Liver (tissue), 9 donors: ENCODE measurements around the gene ABCE1. TPM values are rescaled to one million over a fixed set of nuclear protein-coding genes. Genes with fewer than 3 reads are reported as not detected.

ENCODE experiments used
- DNase-seq: peaks from one replicate; pipeline ENCODE4 v3.0.0-alpha.2; 2017; ENCODE audit warnings: low spot score
- H3K27ac ChIP-seq, 2 donors: one replicate each; pipeline ENCODE4 v1.7.0; 2013; ENCODE audit warnings: inconsistent platforms in 2 of 2, low read length in 2 of 2, control low read depth in 1 of 2, low read depth in 1 of 2, mild to moderate bottlenecking in 1 of 2
- H3K27me3 ChIP-seq, 4 donors: one replicate each; pipeline versions ENCODE4 v1.6.1 to v1.7.0; 2013; ENCODE audit warnings: low read length in 3 of 4, inconsistent platforms in 1 of 4, mild to moderate bottlenecking in 1 of 4, moderate library complexity in 1 of 4; ENCODE audit not compliant: control insufficient read depth in 4 of 4, insufficient read depth in 4 of 4
- H3K36me3 ChIP-seq, 4 donors: one replicate each; pipeline versions ENCODE4 v1.6.1 to v1.7.0; 2013; ENCODE audit warnings: low read length in 3 of 4, mild to moderate bottlenecking in 3 of 4, low read depth in 1 of 4, moderate library complexity in 1 of 4; ENCODE audit not compliant: control insufficient read depth in 4 of 4, insufficient read depth in 3 of 4
- H3K4me1 ChIP-seq, 4 donors: one replicate each; pipeline versions ENCODE4 v1.6.1 to v1.7.0; 2013; ENCODE audit warnings: low read length in 3 of 4, mild to moderate bottlenecking in 3 of 4, moderate library complexity in 1 of 4; ENCODE audit not compliant: control insufficient read depth in 4 of 4, insufficient read depth in 4 of 4
- H3K4me3 ChIP-seq, 3 donors: one replicate each; pipeline versions ENCODE4 v1.6.1 to v1.7.0; 2013; ENCODE audit warnings: low read length in 3 of 3, control low read depth in 1 of 3, low read depth in 1 of 3, mild to moderate bottlenecking in 1 of 3
- H3K9ac ChIP-seq, 2 donors: one replicate each; pipeline ENCODE4 v1.7.0; 2013; ENCODE audit warnings: low read length in 2 of 2, mild to moderate bottlenecking in 2 of 2, moderate library complexity in 2 of 2, control low read depth in 1 of 2, low read depth in 1 of 2
- H3K9me3 ChIP-seq, 4 donors: one replicate each; pipeline versions ENCODE4 v1.6.1 to v1.7.0; 2013; ENCODE audit warnings: low read length in 3 of 4; ENCODE audit not compliant: control insufficient read depth in 4 of 4
- ATF3 ChIP-seq: IDR thresholded peaks from 2 replicates; pipeline ENCODE4 v1.6.1; 2016; ENCODE audit warnings: antibody characterized with exemption
- CTCF ChIP-seq: fragments of 150-350 bp; IDR thresholded peaks from 2 replicates; pipeline ENCODE4 v1.5.1; 2017; ENCODE audit warnings: improper control_type of control experiment, low read depth, low read length; ENCODE audit not compliant: missing input control
- EGR1 ChIP-seq, 2 donors: IDR thresholded peaks; 2 replicates each; pipeline ENCODE4 v1.6.1; 2016 to 2018; ENCODE audit warnings: antibody characterized with exemption in 2 of 2, low read depth in 2 of 2
- GABPA ChIP-seq, 2 donors: IDR thresholded peaks in 1 of 2; conservative IDR thresholded peaks in 1 of 2; 2 replicates each; pipeline ENCODE4 v1.6.1; 2016; ENCODE audit warnings: antibody characterized with exemption in 2 of 2, mild to moderate bottlenecking in 1 of 2, moderate library complexity in 1 of 2
- HNF4A ChIP-seq, 2 donors: conservative IDR thresholded peaks; 2 replicates each; pipeline ENCODE4 v1.6.1; 2016; ENCODE audit warnings: antibody characterized with exemption in 2 of 2, mild to moderate bottlenecking in 2 of 2
- MAX ChIP-seq: IDR thresholded peaks from 2 replicates; pipeline ENCODE4 v1.6.1; 2016; ENCODE audit warnings: antibody characterized with exemption
- NR2F2 ChIP-seq: IDR thresholded peaks from 2 replicates; pipeline ENCODE4 v1.6.1; 2016; ENCODE audit warnings: antibody characterized with exemption
- REST ChIP-seq: IDR thresholded peaks from 2 replicates; pipeline ENCODE4 v1.6.1; 2016; ENCODE audit warnings: antibody characterized with exemption, mild to moderate bottlenecking
- RXRA ChIP-seq, 2 donors: IDR thresholded peaks; 2 replicates each; pipeline ENCODE4 v1.6.1; 2017 to 2018; ENCODE audit warnings: antibody characterized with exemption in 2 of 2, mild to moderate bottlenecking in 1 of 2
- SP1 ChIP-seq: IDR thresholded peaks from 2 replicates; pipeline ENCODE4 v1.6.1; 2018; ENCODE audit warnings: antibody characterized with exemption, mild to moderate bottlenecking
- TAF1 ChIP-seq: conservative IDR thresholded peaks from 2 replicates; pipeline ENCODE4 v1.6.1; 2016; ENCODE audit warnings: antibody characterized with exemption, mild to moderate bottlenecking
- WGBS: extraction: QIAGEN DNeasy Blood & Tissue Kit; methylation state at CpG from one replicate; pipeline ENCODE4 v1.1.7; 2013; 5-methylcytosine and 5-hydroxymethylcytosine counted together
- polyA plus RNA-seq, 2 donors: library from polyadenylated mRNA; stranded (reverse) in 1 of 2; unstranded in 1 of 2; fragments of 200-250 nt in 1 of 2; fragments of >200 nt in 1 of 2; fragmentation: Nextera tagmentation in 1 of 2; extraction: Ambion mirVana in 1 of 2; gene quantifications; one replicate each; pipeline versions ENCODE4 v1.2.1 to v1.2.3, GENCODE V29; 2013 to 2015
- total RNA-seq, 2 donors: library from RNA; depleted of rRNA; stranded (reverse); fragments of >200 nt; gene quantifications; one replicate each; pipeline ENCODE4 v1.2.3, GENCODE V29; 2014
- donor health status: healthy.
- donor health status: healthy.
- donor health status: healthy.
- donor health status: healthy.
- donor health status: healthy.

The ABCE1 gene
- total and polyA plus RNA-seq, 4 donors, result 12.7 to 59.8 (median 31.0) TPM

- no peak for TF ChIP-seq HNF4A (conservative IDR thresholded peaks at IDR 0.05)
- no peaks in the 10 kb centered on the region for H3K9me3 ChIP-seq
- 92% methylated on average over 1 of the region's 1 CpG for WGBS
- DNase-seq, result no peak
- no peak overlapping the region for H3K27ac ChIP-seq
- no peaks in the 10 kb centered on the region for H3K27me3 ChIP-seq
- no peak overlapping the region for H3K4me3 ChIP-seq
- peaks cover 0 to 9% (median 3%) of the 10 kb centered on the region in 4 donors for H3K4me1 ChIP-seq
- peaks cover 7 to 20% (median 13%) of the 10 kb centered on the region in 4 donors for H3K36me3 ChIP-seq
- no peak overlapping the region for H3K9ac ChIP-seq
Observed at GRCh38 chr4:145170223-145170622, 72.1 kb downstream of the ABCE1 start.

GRCh38 chr4:145171911-145172310, 73.8 kb downstream of the ABCE1 start:
- TF ChIP-seq MAX (no peak), RXRA (IDR thresholded peaks at IDR 0.05) (no peak), ATF3 (no peak), NR2F2 (no peak), SP1 (no peak), GABPA (IDR thresholded peaks at IDR 0.05 in 1 of 2, conservative IDR thresholded peaks at IDR 0.05 in 1 of 2) (no peak), TAF1 (no peak), CTCF (no peak), EGR1 (IDR thresholded peaks at IDR 0.05; ENCODE audit: low read depth in 2 of 2) (no peak), HNF4A (conservative IDR thresholded peaks at IDR 0.05) (no peak), REST (no peak)
- Histone ChIP-seq H3K4me3 (no peak overlapping the region), H3K27me3 (no peaks in the 10 kb centered on the region), H3K36me3 (peaks cover 7 to 20% (median 13%) of the 10 kb centered on the region in 4 donors), H3K4me1 (peaks cover 5 to 16% (median 12%) of the 10 kb centered on the region in 4 donors), H3K9ac (no peak overlapping the region), H3K9me3 (no peaks in the 10 kb centered on the region), H3K27ac (no peak overlapping the region)
- 96% methylated on average over 1 of the region's 1 CpG for WGBS
- no peak for DNase-seq
